WTC11 (cell line): ENCODE results near the gene STKLD1. TPM values are rescaled to one million over a fixed set of nuclear protein-coding genes. Genes with fewer than 3 reads are reported as not detected.

Experiments used
- ATAC-seq: fragments of 200-7000 bp; cut with Tn5 transposase; 2 replicates; pipeline ENCODE4 v1.10.0; 2021; ENCODE audit warnings: mild to moderate bottlenecking, moderate library complexity
- CTCF ChIA-PET: fragments of 300-600 bp; sonication (Branson Sonifier 250); formaldehyde crosslinking; loops from one replicate; lab custom pipeline; 2021; ENCODE audit warnings: antibody characterized with exemption; lab: Charles Lee
- POLR2A ChIA-PET: fragments of 350-600 bp; sonication (Branson Sonifier 250); formaldehyde crosslinking; loops from one replicate; lab custom pipeline; 2021; ENCODE audit warnings: antibody characterized with exemption; lab: Charles Lee
- DNase-seq: peaks from one replicate; pipeline ENCODE4 v3.0.0; 2021; ENCODE audit warnings: low spot score
- H3K27ac Mint-ChIP-seq: 2 replicates; pipeline ENCODE4 v1.8.0; 2021; ENCODE audit warnings: mixed read lengths
- H3K27me3 Mint-ChIP-seq: 2 replicates; pipeline ENCODE4 v1.8.0; 2021; ENCODE audit warnings: low read depth, mild to moderate bottlenecking, moderate library complexity, mixed read lengths
- H3K36me3 Mint-ChIP-seq: 2 replicates; pipeline ENCODE4 v1.8.0; 2021; ENCODE audit warnings: mixed read lengths
- H3K4me1 Mint-ChIP-seq: 2 replicates; pipeline ENCODE4 v1.8.0; 2022; ENCODE audit warnings: mixed read lengths
- H3K4me3 Mint-ChIP-seq: 2 replicates; pipeline ENCODE4 v1.8.0; 2021; ENCODE audit warnings: mild to moderate bottlenecking, moderate library complexity, mixed read lengths
- H3K9me3 Mint-ChIP-seq: 2 replicates; pipeline ENCODE4 v1.8.0; 2021; ENCODE audit warnings: mixed read lengths
- CBFB ChIP-seq: sonication (generic); formaldehyde crosslinking; IDR thresholded peaks from 2 replicates; pipeline ENCODE4 v1.8.1; 2022; ENCODE audit warnings: mild to moderate bottlenecking, low read depth, missing genetic modification reagents
- CREB1 ChIP-seq: sonication (generic); formaldehyde crosslinking; IDR thresholded peaks from 2 replicates; pipeline ENCODE4 v1.8.0; 2023; ENCODE audit warnings: mild to moderate bottlenecking, missing genetic modification reagents
- CREM ChIP-seq: sonication (generic); formaldehyde crosslinking; IDR thresholded peaks from 2 replicates; pipeline ENCODE4 v1.8.1; 2022; ENCODE audit warnings: mild to moderate bottlenecking, missing genetic modification reagents, moderate library complexity
- ETV6 ChIP-seq: sonication (generic); formaldehyde crosslinking; IDR thresholded peaks from 2 replicates; pipeline ENCODE4 v1.8.1; 2022; ENCODE audit warnings: mild to moderate bottlenecking, missing genetic modification reagents
- FOXJ3 ChIP-seq: sonication (generic); formaldehyde crosslinking; IDR thresholded peaks from 2 replicates; pipeline ENCODE4 v1.9.0; 2021; ENCODE audit warnings: missing genetic modification reagents, mild to moderate bottlenecking, borderline replicate concordance
- GABPB1 ChIP-seq: sonication (generic); formaldehyde crosslinking; IDR thresholded peaks from 2 replicates; pipeline ENCODE4 v1.8.1; 2023; ENCODE audit warnings: mild to moderate bottlenecking, missing genetic modification reagents
- KAT7 ChIP-seq: sonication (generic); formaldehyde crosslinking; IDR thresholded peaks from 2 replicates; pipeline ENCODE4 v1.8.1; 2023; ENCODE audit warnings: missing genetic modification reagents, mild to moderate bottlenecking, borderline replicate concordance
- NFYB ChIP-seq: sonication (generic); formaldehyde crosslinking; conservative IDR thresholded peaks from 2 replicates; pipeline ENCODE4 v1.8.0; 2022; ENCODE audit warnings: low read depth, missing genetic modification reagents
- NR2C2 ChIP-seq: sonication (generic); formaldehyde crosslinking; IDR thresholded peaks from 2 replicates; pipeline ENCODE4 v1.8.0; 2022; ENCODE audit warnings: mild to moderate bottlenecking, missing genetic modification reagents
- NR3C1 ChIP-seq: sonication (generic); formaldehyde crosslinking; conservative IDR thresholded peaks from 2 replicates; pipeline ENCODE4 v1.8.1; 2023; ENCODE audit warnings: low read depth, mild to moderate bottlenecking, missing genetic modification reagents
- OVOL2 ChIP-seq: fragments of 250-450 bp; sonication (Bioruptor Pico); IDR thresholded peaks from 2 replicates; pipeline ENCODE4 v1.9.0; 2021; ENCODE audit warnings: mild to moderate bottlenecking, borderline replicate concordance
- SMAD3 ChIP-seq: sonication (generic); formaldehyde crosslinking; IDR thresholded peaks from 2 replicates; pipeline ENCODE4 v1.8.0; 2022; ENCODE audit warnings: missing genetic modification reagents, mild to moderate bottlenecking, borderline replicate concordance
- SMAD4 ChIP-seq: sonication (generic); formaldehyde crosslinking; IDR thresholded peaks from 2 replicates; pipeline ENCODE4 v1.8.0; 2022; ENCODE audit warnings: mild to moderate bottlenecking, missing genetic modification reagents
- SOX15 ChIP-seq: fragments of 250-450 bp; sonication (Bioruptor Pico); IDR thresholded peaks from 2 replicates; pipeline ENCODE4 v1.9.0; 2021; ENCODE audit warnings: mild to moderate bottlenecking
- ZNF263 ChIP-seq: sonication (generic); formaldehyde crosslinking; IDR thresholded peaks from 2 replicates; pipeline ENCODE4 v1.8.1; 2022; ENCODE audit warnings: low read depth, mild to moderate bottlenecking, moderate library complexity, missing genetic modification reagents
- ZNF396 ChIP-seq: fragments of 250-450 bp; sonication (Bioruptor Pico); IDR thresholded peaks from 2 replicates; pipeline ENCODE4 v1.8.0; 2021; ENCODE audit warnings: mild to moderate bottlenecking, moderate library complexity, borderline replicate concordance
- total RNA-seq: library from RNA; stranded (reverse); gene quantifications from 3 replicates; pipeline ENCODE4 v1.2.3, GENCODE V29; 2021
- TF ChIP-seq, protein P1 (sequence below): sonication (generic); formaldehyde crosslinking; IDR thresholded peaks from 2 replicates; pipeline ENCODE4 v1.8.0; 2022; ENCODE audit warnings: missing genetic modification reagents
- TF ChIP-seq, protein P2 (sequence below): sonication (generic); formaldehyde crosslinking; IDR thresholded peaks from 2 replicates; pipeline ENCODE4 v1.8.0; 2023; ENCODE audit warnings: mild to moderate bottlenecking, missing genetic modification reagents
- TF ChIP-seq, protein P3 (sequence below): sonication (generic); formaldehyde crosslinking; IDR thresholded peaks from 2 replicates; pipeline ENCODE4 v1.8.1; 2023; ENCODE audit warnings: mild to moderate bottlenecking, moderate library complexity, missing genetic modification reagents
- TF ChIP-seq, protein P4 (sequence below): sonication (generic); formaldehyde crosslinking; IDR thresholded peaks from 2 replicates; pipeline ENCODE4 v1.8.1; 2023; ENCODE audit warnings: mild to moderate bottlenecking, missing genetic modification reagents, moderate library complexity
- TF ChIP-seq, protein P5 (sequence below): fragments of 250-450 bp; sonication (Bioruptor Pico); IDR thresholded peaks from 2 replicates; pipeline ENCODE4 v1.8.0; 2021; ENCODE audit warnings: mild to moderate bottlenecking
- TF ChIP-seq, protein P6 (sequence below): sonication (generic); formaldehyde crosslinking; conservative IDR thresholded peaks from 2 replicates; pipeline ENCODE4 v1.8.1; 2022; ENCODE audit warnings: mild to moderate bottlenecking, missing genetic modification reagents
- TF ChIP-seq, protein P7 (sequence below): sonication (generic); formaldehyde crosslinking; IDR thresholded peaks from 2 replicates; pipeline ENCODE4 v1.8.1; 2022; ENCODE audit warnings: mild to moderate bottlenecking, moderate library complexity, missing genetic modification reagents

The STKLD1 gene
- total RNA-seq, 1 experiment from 2014 or later, result 0.98 TPM

DNA sequence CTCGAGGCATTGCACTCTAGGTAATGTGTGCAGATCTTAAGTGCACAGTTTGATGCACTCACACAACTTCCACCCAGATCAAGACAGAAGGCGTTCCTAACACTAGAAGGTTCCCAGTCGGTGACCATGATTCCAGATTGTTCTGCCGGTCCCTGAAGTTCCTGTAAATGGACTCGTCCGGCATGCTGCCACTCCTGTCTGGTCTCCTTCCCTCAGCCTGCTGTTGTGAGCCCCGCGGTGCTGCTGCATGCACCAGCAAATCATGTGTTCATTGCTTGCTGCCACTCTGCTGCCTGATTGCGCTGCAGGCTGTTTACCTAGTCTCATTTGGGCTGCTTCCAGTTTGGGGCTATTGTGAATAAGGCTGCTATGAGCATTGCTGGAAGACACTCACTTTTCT is 11.5 kb downstream of the STKLD1 start (continued):
- TF ChIP-seq KAT7 (CRISPR knock-in tag), result no peak
- TF ChIP-seq, protein P1, sequence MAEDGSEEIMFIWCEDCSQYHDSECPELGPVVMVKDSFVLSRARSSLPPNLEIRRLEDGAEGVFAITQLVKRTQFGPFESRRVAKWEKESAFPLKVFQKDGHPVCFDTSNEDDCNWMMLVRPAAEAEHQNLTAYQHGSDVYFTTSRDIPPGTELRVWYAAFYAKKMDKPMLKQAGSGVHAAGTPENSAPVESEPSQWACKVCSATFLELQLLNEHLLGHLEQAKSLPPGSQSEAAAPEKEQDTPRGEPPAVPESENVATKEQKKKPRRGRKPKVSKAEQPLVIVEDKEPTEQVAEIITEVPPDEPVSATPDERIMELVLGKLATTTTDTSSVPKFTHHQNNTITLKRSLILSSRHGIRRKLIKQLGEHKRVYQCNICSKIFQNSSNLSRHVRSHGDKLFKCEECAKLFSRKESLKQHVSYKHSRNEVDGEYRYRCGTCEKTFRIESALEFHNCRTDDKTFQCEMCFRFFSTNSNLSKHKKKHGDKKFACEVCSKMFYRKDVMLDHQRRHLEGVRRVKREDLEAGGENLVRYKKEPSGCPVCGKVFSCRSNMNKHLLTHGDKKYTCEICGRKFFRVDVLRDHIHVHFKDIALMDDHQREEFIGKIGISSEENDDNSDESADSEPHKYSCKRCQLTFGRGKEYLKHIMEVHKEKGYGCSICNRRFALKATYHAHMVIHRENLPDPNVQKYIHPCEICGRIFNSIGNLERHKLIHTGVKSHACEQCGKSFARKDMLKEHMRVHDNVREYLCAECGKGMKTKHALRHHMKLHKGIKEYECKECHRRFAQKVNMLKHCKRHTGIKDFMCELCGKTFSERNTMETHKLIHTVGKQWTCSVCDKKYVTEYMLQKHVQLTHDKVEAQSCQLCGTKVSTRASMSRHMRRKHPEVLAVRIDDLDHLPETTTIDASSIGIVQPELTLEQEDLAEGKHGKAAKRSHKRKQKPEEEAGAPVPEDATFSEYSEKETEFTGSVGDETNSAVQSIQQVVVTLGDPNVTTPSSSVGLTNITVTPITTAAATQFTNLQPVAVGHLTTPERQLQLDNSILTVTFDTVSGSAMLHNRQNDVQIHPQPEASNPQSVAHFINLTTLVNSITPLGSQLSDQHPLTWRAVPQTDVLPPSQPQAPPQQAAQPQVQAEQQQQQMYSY (CRISPR knock-in tag), result no peak
- no peak for TF ChIP-seq SMAD3 (CRISPR knock-in tag)
- TF ChIP-seq, protein P2, sequence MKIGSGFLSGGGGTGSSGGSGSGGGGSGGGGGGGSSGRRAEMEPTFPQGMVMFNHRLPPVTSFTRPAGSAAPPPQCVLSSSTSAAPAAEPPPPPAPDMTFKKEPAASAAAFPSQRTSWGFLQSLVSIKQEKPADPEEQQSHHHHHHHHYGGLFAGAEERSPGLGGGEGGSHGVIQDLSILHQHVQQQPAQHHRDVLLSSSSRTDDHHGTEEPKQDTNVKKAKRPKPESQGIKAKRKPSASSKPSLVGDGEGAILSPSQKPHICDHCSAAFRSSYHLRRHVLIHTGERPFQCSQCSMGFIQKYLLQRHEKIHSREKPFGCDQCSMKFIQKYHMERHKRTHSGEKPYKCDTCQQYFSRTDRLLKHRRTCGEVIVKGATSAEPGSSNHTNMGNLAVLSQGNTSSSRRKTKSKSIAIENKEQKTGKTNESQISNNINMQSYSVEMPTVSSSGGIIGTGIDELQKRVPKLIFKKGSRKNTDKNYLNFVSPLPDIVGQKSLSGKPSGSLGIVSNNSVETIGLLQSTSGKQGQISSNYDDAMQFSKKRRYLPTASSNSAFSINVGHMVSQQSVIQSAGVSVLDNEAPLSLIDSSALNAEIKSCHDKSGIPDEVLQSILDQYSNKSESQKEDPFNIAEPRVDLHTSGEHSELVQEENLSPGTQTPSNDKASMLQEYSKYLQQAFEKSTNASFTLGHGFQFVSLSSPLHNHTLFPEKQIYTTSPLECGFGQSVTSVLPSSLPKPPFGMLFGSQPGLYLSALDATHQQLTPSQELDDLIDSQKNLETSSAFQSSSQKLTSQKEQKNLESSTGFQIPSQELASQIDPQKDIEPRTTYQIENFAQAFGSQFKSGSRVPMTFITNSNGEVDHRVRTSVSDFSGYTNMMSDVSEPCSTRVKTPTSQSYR (CRISPR knock-in tag), result no peak
- TF ChIP-seq CREM (CRISPR knock-in tag), result no peak
- TF ChIP-seq CBFB, result no peak
- TF ChIP-seq ZNF263 (CRISPR knock-in tag), result no peak

DNA sequence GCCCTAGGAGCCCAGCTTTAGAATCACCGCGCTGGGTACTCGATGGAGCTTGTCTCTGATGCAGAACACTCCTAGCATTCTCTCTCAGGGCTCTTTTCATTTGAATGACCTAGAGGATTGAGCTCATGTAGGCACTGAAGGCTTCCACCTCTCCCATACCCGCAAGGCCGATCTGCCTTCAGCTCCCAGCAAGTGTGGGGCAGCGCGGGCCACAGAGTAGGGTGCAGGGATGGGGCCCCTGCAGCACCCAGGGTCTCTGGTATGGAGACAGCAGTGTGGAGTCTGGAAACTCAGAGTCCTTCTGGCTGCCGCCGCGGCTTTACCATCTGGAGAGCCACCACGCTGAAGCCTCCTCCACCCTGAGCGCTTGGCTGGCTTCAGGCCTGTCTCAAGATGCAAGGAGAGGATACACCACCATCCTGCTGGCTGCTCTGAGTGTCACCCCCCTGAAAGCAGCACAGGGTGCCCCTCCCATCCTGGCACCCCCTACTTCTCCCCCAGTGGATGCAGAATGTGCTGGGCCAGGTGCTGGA is 12.9 kb downstream of the STKLD1 start:
- Mint-ChIP-seq H3K27me3 (peaks cover 18% of the 10 kb centered on the region), H3K27ac (no peak overlapping the region), H3K4me1 (no peaks in the 10 kb centered on the region), H3K4me3 (no peak overlapping the region), H3K9me3 (peaks cover 16% of the 10 kb centered on the region), H3K36me3 (peaks cover 5% of the 10 kb centered on the region)
- ChIA-PET CTCF (no interaction called here), POLR2A (no interaction called here)
- no peak for ATAC-seq
- DNase-seq, result no peak
- TF ChIP-seq, protein P3, sequence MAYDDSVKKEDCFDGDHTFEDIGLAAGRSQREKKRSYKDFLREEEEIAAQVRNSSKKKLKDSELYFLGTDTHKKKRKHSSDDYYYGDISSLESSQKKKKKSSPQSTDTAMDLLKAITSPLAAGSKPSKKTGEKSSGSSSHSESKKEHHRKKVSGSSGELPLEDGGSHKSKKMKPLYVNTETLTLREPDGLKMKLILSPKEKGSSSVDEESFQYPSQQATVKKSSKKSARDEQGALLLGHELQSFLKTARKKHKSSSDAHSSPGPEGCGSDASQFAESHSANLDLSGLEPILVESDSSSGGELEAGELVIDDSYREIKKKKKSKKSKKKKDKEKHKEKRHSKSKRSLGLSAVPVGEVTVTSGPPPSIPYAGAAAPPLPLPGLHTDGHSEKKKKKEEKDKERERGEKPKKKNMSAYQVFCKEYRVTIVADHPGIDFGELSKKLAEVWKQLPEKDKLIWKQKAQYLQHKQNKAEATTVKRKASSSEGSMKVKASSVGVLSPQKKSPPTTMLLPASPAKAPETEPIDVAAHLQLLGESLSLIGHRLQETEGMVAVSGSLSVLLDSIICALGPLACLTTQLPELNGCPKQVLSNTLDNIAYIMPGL (CRISPR knock-in tag), result no peak
- TF ChIP-seq NFYB (CRISPR knock-in tag) (no peak), ETV6 (CRISPR knock-in tag) (no peak), CREB1 (CRISPR knock-in tag) (no peak), ZNF263 (CRISPR knock-in tag) (no peak), FOXJ3 (CRISPR knock-in tag) (no peak), SMAD4 (CRISPR knock-in tag) (no peak), SOX15 (CRISPR knock-in tag) (no peak), NR3C1 (CRISPR knock-in tag) (no peak), GABPB1 (no peak), ZNF396 (CRISPR knock-in tag) (no peak), NR2C2 (CRISPR knock-in tag) (no peak; the same call in 1 of the 2 replicates), OVOL2 (CRISPR knock-in tag) (no peak)
- TF ChIP-seq, protein P4, sequence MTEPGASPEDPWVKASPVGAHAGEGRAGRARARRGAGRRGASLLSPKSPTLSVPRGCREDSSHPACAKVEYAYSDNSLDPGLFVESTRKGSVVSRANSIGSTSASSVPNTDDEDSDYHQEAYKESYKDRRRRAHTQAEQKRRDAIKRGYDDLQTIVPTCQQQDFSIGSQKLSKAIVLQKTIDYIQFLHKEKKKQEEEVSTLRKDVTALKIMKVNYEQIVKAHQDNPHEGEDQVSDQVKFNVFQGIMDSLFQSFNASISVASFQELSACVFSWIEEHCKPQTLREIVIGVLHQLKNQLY, result no peak
- TF ChIP-seq, protein P5, sequence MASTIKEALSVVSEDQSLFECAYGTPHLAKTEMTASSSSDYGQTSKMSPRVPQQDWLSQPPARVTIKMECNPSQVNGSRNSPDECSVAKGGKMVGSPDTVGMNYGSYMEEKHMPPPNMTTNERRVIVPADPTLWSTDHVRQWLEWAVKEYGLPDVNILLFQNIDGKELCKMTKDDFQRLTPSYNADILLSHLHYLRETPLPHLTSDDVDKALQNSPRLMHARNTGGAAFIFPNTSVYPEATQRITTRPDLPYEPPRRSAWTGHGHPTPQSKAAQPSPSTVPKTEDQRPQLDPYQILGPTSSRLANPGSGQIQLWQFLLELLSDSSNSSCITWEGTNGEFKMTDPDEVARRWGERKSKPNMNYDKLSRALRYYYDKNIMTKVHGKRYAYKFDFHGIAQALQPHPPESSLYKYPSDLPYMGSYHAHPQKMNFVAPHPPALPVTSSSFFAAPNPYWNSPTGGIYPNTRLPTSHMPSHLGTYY (CRISPR knock-in tag), result no peak
- TF ChIP-seq, protein P2 (CRISPR knock-in tag), result no peak
- TF ChIP-seq, protein P6, sequence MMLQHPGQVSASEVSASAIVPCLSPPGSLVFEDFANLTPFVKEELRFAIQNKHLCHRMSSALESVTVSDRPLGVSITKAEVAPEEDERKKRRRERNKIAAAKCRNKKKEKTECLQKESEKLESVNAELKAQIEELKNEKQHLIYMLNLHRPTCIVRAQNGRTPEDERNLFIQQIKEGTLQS, result no peak
- TF ChIP-seq, protein P7, sequence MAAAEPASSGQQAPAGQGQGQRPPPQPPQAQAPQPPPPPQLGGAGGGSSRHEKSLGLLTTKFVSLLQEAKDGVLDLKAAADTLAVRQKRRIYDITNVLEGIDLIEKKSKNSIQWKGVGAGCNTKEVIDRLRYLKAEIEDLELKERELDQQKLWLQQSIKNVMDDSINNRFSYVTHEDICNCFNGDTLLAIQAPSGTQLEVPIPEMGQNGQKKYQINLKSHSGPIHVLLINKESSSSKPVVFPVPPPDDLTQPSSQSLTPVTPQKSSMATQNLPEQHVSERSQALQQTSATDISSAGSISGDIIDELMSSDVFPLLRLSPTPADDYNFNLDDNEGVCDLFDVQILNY (CRISPR knock-in tag), result no peak
